GM18858 (cell line): ENCODE measurements around the gene PCDH1.
"Not testable (repeated sequence)": the region's sequence is repeated elsewhere in the genome, so short reads cannot be mapped to it uniquely, and the experiment has no call there.

Experiments
- ATAC-seq: cut with Tn5 transposase; IDR thresholded peaks from one replicate; pipeline ENCODE4 v1.9.1; 2021; ENCODE audit not compliant: unreplicated experiment

Gene PCDH1

DNA sequence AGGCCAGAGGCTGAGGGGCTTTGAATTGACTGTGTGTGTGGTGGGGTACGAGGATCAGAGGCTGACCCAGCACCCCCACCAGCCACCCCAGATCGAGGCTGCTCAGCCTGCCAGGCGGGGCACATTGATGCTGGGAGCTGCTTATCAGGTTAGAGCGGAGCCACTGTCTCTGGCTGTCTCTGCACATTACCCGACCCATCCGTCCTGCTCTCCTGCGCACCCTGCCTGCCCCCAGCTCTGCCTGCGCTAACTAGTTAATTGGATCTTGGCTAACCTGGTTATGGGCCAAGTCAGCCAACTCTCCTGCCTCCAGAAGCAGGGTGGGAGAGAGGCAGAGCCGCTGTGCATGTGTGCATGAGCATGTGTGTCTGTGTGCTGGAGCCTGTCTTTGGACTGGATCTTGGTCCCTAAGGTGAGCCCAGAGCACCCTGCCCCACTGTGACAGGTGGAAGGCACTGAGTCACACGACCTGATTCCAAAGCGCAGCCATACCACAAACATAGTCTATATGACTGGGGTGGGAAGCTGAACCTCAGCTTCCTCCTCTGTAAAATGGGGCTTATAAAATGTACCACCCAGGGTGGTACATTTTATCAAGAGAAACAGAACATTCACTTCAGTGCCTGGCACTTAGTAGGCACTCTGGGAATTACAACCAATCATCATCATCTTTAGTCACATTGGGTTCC is 39.7 kb downstream of the PCDH1 start:
- ATAC-seq, result no peak

GRCh38 chr5:141835928-141836670 is 42.1 kb downstream of the PCDH1 start:
- no peak for ATAC-seq

GRCh38 chr5:141834331-141834730 is 43.9 kb downstream of the PCDH1 start:
- ATAC-seq, result no peak

GRCh38 chr5:141832131-141832530 is 46.1 kb downstream of the PCDH1 start:
- ATAC-seq, result no peak

- no peak for ATAC-seq
These were observed 50.0 kb downstream of the PCDH1 start for GRCh38 chr5:141828162-141828561.

- ATAC-seq, result no peak
These were observed 51.5 kb downstream of the PCDH1 start for GRCh38 chr5:141826674-141827073.

- no peak for ATAC-seq
These were observed 52.2 kb downstream of the PCDH1 start for GRCh38 chr5:141825791-141826560.

DNA sequence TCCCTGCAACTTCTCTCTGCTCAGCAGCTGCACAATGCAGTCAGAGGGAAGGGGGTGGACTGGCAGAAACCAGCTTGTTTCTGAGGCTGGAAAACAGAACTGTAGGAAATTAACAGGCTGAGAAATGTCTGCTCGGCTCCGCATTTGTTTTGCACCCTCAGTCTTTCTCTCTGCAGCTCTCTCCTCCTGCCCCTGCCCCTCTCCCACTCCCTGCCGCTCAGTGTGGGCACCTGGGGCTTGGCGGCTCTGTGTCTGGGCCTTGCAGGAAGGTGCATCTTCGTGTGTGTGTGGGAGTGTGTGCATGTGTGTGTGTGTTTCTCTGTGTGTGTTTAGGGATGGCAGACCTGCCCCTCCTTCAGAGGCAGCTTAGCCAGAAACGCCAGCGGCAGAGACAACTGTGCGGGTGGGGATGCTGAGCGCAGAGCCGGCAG is 53.0 kb downstream of the PCDH1 start:
- ATAC-seq, result no peak

DNA sequence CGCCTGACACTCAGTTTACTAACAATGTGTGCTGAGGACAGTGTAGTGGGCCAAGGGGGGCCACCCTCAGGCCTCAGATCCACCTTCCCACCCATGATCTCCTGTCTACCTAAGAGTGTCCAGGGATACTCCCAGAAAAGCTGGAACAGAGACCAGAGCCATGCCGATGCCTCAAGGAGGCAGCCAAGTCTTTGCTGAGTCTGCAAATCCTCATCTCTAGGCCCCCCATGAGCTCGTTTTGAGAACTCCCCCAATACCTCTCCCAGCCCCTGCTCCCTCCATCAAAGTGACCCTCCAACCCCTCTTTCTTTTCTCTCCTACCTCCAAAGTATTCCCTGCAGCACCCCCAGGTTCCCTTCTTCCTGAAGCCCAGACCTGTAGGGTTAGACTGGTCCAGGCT is 53.5 kb downstream of the PCDH1 start:
- no peak for ATAC-seq

DNA sequence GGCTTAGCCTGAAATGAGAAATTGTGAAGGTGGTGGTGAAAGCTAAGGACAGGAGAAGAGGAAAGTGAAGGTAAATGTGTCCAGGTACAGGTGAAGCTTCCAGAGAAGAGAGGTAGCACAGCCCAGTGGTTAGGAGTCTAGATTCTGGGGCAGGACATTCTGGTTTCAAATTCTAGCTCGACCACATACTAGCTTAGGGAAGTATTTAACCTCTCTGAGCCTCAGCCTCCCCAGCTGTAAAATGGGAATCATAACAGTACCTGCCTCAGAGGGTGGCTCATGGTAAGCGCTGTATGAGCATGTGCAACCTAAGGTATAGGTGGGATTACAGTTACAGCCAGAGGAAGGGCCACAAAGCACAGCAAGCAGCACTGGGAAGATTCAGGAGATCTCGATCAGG is 55.2 kb downstream of the PCDH1 start:
- no peak for ATAC-seq

- ATAC-seq, result no peak
These were observed 56.1 kb downstream of the PCDH1 start for GRCh38 chr5:141822144-141822543.

DNA sequence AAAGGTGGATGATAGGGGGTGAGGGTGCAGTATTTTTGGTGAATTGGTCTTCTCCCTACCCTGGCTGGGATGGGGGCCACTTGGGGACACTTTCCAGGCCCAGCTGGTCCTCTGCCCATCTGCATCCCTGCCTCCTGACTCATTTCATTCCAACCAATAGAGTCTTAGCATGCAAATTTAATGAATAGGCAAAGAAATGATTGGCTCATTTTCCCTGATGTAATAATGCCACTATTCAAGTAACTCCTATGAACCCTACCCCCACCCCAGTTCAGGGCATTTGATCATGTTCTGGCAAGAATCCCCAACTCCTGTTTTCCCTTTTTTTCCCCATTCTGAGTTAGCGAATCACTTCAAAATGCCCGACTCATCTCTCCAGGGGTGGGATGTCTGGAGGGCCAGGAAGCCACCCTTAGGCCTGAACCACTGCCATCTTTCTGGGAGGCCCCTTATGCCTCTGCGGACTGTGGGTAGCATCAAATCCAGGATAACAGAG is 56.7 kb downstream of the PCDH1 start:
- ATAC-seq, result no peak

DNA sequence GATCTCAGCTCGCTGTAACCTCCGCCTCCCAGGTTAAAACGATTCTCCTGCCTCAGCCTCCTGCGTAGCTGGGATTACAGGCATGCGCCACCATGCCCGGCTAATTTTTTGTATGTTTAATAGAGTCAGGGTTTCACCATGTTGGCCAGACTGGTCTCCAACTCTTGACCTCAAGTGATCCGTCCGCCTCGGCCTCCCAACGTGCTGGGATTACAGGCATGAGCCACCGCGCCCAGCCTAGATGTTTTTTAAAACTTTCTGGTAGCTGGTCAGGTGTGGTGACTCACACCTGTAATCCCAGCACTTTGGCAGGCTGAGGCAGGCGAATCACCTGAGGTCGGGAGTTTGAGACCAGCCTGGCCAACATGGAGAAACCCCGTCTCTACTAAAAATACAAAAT is 57.5 kb downstream of the PCDH1 start:
- ATAC-seq, result not testable (repeated sequence)

DNA sequence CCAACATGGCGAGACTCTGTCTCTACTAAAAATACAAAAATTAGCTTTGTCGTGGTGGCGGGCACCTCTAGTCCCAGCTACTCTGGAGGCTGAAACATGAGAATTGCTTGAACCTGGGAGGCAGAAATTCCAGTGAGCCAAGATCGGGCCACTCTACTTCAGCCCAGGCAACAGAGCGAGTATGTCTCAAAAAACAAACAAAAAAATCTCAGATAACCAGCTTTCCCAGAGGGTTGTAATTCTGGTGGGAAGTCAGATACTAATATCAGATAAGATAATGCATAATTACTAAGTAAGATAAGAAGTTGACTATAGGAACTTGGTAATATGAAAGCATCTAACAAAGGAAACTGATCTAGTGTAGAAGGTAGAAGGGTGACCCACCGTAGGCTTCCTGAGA is 60.6 kb downstream of the PCDH1 start:
- ATAC-seq, result no peak

- ATAC-seq, result no peak
These were observed 61.4 kb downstream of the PCDH1 start for GRCh38 chr5:141816598-141817399.

DNA sequence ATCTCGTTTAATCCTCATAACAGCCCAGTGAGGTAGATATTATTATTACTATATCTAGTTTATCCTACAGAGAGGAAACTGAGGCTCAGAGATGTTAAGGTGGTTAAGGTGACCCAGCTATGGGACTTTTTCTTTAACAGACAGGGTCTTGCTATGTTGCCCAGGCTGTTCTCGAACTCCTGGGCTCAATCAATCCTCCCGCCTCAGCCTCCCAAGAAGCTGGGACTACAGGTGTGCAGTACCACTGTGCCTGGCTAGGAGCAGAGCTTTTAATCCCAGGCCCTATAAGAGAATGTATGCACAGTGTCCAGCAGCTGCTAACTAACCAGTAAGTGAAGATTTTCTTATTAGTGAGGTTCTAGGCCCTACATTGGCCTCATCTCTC is 62.4 kb downstream of the PCDH1 start:
- no peak for ATAC-seq

DNA sequence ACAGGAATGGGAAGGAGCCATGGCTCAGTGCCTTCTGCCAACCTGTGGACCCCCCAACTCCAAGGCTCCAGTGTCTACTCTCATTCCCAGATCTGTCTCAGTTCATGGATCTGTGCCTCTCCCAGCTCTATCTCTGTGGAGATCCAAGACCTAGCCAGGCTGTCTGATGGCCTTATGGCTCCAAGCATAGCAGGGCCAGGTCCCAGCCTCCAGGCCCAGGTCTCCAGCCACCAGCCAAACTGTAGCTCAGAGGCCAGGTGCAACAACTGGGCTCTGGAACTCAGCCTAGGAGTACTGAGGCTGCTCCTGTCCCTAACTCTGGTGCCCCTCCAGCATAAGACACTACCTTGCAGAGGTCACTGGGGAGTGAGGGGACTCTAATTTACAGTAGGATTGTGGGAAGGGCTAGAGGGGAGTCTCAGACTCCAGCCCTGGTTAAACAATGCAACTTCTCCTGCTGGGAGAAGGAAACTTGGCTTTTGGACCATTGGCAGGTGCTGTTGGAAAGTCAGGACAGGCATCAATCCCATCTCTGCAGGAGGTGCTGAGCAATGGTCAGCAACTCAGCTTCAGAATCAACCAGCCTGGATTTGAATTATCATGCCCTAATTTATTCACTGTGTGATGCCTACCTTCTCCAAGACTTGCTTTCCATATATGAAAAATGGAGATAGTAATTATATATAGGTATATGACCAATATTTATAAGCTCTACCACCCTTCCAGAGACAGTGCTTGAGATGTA is 63.0 kb downstream of the PCDH1 start:
- no peak for ATAC-seq

- ATAC-seq, result no peak
These were observed 63.9 kb downstream of the PCDH1 start for GRCh38 chr5:141814064-141814964.

DNA sequence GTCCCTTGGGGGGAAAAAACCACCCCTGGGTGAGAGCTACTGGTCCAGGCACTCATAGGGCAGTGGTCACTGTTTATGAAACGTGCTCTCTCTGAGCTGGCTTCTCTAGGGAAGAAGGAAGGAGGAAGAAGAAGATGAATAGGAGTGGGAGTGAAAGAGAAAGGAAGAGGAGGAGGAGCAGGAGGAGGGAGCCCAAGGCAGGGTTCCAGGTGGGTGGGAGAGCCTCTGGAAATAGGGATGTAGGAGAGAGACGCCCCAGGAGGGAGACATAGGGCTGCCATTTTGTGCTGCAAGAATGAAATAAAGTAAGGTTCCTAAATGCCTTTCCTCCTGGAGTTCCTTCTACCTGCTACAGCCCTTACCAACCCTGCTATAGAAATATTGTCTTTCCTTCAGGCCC is 65.7 kb downstream of the PCDH1 start:
- ATAC-seq, result no peak
